Measurements from ENCODE around the gene ARL6IP6.
A peak's percentile ranks its signal among the peaks of the same experiment; 100 is the strongest.
"Not testable (repeated sequence)": the region's sequence is repeated elsewhere in the genome, so short reads cannot be mapped to it uniquely, and the experiment has no call there.

ARL6IP6 gene

DNA sequence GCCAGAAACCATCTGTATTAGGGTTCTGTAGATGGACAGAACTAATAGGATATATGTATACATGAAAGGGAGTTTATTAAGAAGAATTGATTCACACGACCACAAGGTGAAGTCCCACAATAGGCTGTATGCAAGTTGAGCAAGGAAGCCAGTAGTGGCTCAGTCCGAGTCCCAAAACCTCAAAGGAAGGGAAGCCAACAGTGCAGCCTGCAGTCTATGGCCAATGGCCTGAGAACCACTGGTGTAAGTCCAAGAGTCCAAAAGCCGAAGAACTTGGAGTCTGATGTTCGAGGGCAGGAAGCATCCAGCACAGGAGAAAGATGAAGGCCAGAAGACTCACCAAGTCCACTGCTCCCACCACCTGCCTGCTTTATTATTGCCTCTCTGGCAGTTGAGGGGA, 44.8 kb downstream of the ARL6IP6 start:
- peak overlapping the region in 1 of 2 experiments; percentile 24 for H3K18ac ChIP-seq (ENCODE audit: low read depth in 1 of 2, low read length in 2 of 2)
- not testable (repeated sequence) for H3K4me2 ChIP-seq (ENCODE audit: low read length, poor library complexity, severe bottlenecking); H2BK12ac ChIP-seq (ENCODE audit: low read length in 2 of 2); DNase-seq; H3K27ac ChIP-seq (ENCODE audit: low read length, poor library complexity, severe bottlenecking); H3K4me1 ChIP-seq (ENCODE audit: control insufficient read depth, insufficient read depth, low read depth, low read length); H3K9ac ChIP-seq (ENCODE audit: low read length); H2AK5ac ChIP-seq (ENCODE audit: low read length, severe bottlenecking); H3K9me3 ChIP-seq (ENCODE audit: control insufficient read depth, low read length); H2BK120ac ChIP-seq (ENCODE audit: low read depth, low read length); H4K91ac ChIP-seq (ENCODE audit: low read length); H3K36me3 ChIP-seq (ENCODE audit: control insufficient read depth in 1 of 2, insufficient read depth in 2 of 2, low read depth in 1 of 2, low read length in 2 of 2); H3K4ac ChIP-seq (ENCODE audit: low read depth in 1 of 2, low read length in 2 of 2); H2AFZ ChIP-seq (ENCODE audit: low read depth, low read length); H2BK15ac ChIP-seq (ENCODE audit: low read depth, poor library complexity, severe bottlenecking); H3K14ac ChIP-seq (ENCODE audit: low read length in 2 of 2); H2BK5ac ChIP-seq (ENCODE audit: low read depth, low read length, poor library complexity, severe bottlenecking); H4K8ac ChIP-seq (ENCODE audit: low read length); H3K4me3 ChIP-seq (ENCODE audit: insufficient read depth in 1 of 2, low read depth in 1 of 2, low read length in 2 of 2); H3K79me1 ChIP-seq (replicated peaks; ENCODE audit: low read length, poor library complexity, severe bottlenecking); H3K23ac ChIP-seq (ENCODE audit: low read length in 2 of 2); H3K27me3 ChIP-seq (ENCODE audit: control insufficient read depth in 1 of 2, insufficient read depth in 1 of 2, low read length in 2 of 2)
- 93% methylated on average over 4 of the region's 4 CpGs for WGBS

DNA sequence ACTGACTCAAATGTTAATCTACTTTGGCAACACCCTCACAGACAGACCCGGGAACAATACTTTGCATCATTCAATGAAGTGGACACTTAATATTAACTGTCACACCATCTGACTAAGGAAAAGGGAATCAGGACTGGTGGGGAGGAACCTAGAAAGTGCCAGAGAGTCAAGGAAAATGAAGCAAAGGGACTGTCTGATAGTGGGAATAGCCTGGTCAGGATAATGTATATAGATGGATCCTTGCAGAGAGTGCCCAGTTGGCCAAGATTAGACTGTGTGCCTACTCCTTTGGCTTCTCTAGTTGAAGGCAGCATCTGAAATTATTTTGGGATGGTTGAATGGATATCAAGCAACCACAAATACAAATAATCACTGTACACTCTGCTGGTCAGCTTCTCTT, 45.2 kb downstream of the ARL6IP6 start:
- no peak overlapping the region for H3K23ac ChIP-seq (ENCODE audit: low read length in 2 of 2)
- H3K9ac ChIP-seq (ENCODE audit: low read length), result no peak overlapping the region
- no peak overlapping the region for H2BK120ac ChIP-seq (ENCODE audit: low read depth, low read length)
- H3K4me2 ChIP-seq (ENCODE audit: low read length, poor library complexity, severe bottlenecking), result no peak overlapping the region
- H2BK5ac ChIP-seq (ENCODE audit: low read depth, low read length, poor library complexity, severe bottlenecking), result no peak overlapping the region
- H3K27ac ChIP-seq (ENCODE audit: low read length, poor library complexity, severe bottlenecking), result no peak overlapping the region
- H3K4me1 ChIP-seq (ENCODE audit: control insufficient read depth, insufficient read depth, low read depth, low read length), result no peaks in the 10 kb centered on the region
- H4K91ac ChIP-seq (ENCODE audit: low read length), result no peak overlapping the region
- no peak overlapping the region for H2AK5ac ChIP-seq (ENCODE audit: low read length, severe bottlenecking)
- H3K4me3 ChIP-seq (ENCODE audit: insufficient read depth in 1 of 2, low read depth in 1 of 2, low read length in 2 of 2), result no peak overlapping the region
- WGBS, result no CpG with 5 or more reads among the region's 1 CpG
- H3K14ac ChIP-seq (ENCODE audit: low read length in 2 of 2), result no peak overlapping the region
- no peak for DNase-seq
- no peak overlapping the region for H3K4ac ChIP-seq (ENCODE audit: low read depth in 1 of 2, low read length in 2 of 2)
- peaks cover under 1% of the 10 kb centered on the region for H3K79me1 ChIP-seq (replicated peaks; ENCODE audit: low read length, poor library complexity, severe bottlenecking)
- no peaks in the 10 kb centered on the region for H3K27me3 ChIP-seq (ENCODE audit: control insufficient read depth in 1 of 2, insufficient read depth in 1 of 2, low read length in 2 of 2)
- no peak overlapping the region for H4K8ac ChIP-seq (ENCODE audit: low read length)
- H3K36me3 ChIP-seq (ENCODE audit: control insufficient read depth in 1 of 2, insufficient read depth in 2 of 2, low read depth in 1 of 2, low read length in 2 of 2), result peaks cover 6 to 7% of the 10 kb centered on the region in 2 experiments
- H3K18ac ChIP-seq (ENCODE audit: low read depth in 1 of 2, low read length in 2 of 2), result peak overlapping the region in 1 of 2 experiments; percentile 24
- no peaks in the 10 kb centered on the region for H3K9me3 ChIP-seq (ENCODE audit: control insufficient read depth, low read length)
- no peak overlapping the region for H2BK15ac ChIP-seq (ENCODE audit: low read depth, poor library complexity, severe bottlenecking)
- H2BK12ac ChIP-seq (ENCODE audit: low read length in 2 of 2), result no peak overlapping the region
- H2AFZ ChIP-seq (ENCODE audit: low read depth, low read length), result no peak overlapping the region

DNA sequence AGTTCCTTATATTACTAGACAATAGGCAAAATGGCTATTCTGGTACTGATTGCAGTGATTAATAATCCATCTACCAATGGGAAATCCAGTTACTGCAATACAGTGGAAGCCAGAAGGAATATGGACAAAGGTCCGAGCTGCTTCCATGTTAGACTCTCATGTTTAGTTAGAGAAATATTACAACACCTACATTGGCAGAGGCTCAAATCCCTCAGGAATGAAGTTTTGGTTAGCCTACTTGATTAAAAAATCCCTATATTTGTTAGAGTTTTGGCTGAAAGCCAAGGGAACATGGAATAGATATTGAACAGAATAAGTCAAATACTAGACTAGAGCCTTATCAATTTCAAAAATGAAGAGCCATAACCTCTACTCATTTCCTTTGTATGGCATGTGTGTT, 48.5 kb downstream of the ARL6IP6 start:
- H4K91ac ChIP-seq (ENCODE audit: low read length), result no peak overlapping the region
- no peak overlapping the region for H4K8ac ChIP-seq (ENCODE audit: low read length)
- H3K36me3 ChIP-seq (ENCODE audit: control insufficient read depth in 1 of 2, insufficient read depth in 2 of 2, low read depth in 1 of 2, low read length in 2 of 2), result peaks cover 0 to 7% of the 10 kb centered on the region in 2 experiments
- no peak overlapping the region for H3K23ac ChIP-seq (ENCODE audit: low read length in 2 of 2)
- no peak overlapping the region for H3K27ac ChIP-seq (ENCODE audit: low read length, poor library complexity, severe bottlenecking)
- DNase-seq, result peak; percentile 22
- WGBS, result no CpG with 5 or more reads among the region's 1 CpG
- no peak overlapping the region for H3K18ac ChIP-seq (ENCODE audit: low read depth in 1 of 2, low read length in 2 of 2)
- no peak overlapping the region for H2AFZ ChIP-seq (ENCODE audit: low read depth, low read length)
- H2AK5ac ChIP-seq (ENCODE audit: low read length, severe bottlenecking), result no peak overlapping the region
- no peak overlapping the region for H3K4me2 ChIP-seq (ENCODE audit: low read length, poor library complexity, severe bottlenecking)
- no peak overlapping the region for H2BK5ac ChIP-seq (ENCODE audit: low read depth, low read length, poor library complexity, severe bottlenecking)
- H2BK12ac ChIP-seq (ENCODE audit: low read length in 2 of 2), result no peak overlapping the region
- H3K9me3 ChIP-seq (ENCODE audit: control insufficient read depth, low read length), result no peaks in the 10 kb centered on the region
- no peaks in the 10 kb centered on the region for H3K79me1 ChIP-seq (replicated peaks; ENCODE audit: low read length, poor library complexity, severe bottlenecking)
- no peak overlapping the region for H3K9ac ChIP-seq (ENCODE audit: low read length)
- no peaks in the 10 kb centered on the region for H3K27me3 ChIP-seq (ENCODE audit: control insufficient read depth in 1 of 2, insufficient read depth in 1 of 2, low read length in 2 of 2)
- no peak overlapping the region for H3K4me3 ChIP-seq (ENCODE audit: insufficient read depth in 1 of 2, low read depth in 1 of 2, low read length in 2 of 2)
- H2BK15ac ChIP-seq (ENCODE audit: low read depth, poor library complexity, severe bottlenecking), result no peak overlapping the region
- H3K4me1 ChIP-seq (ENCODE audit: control insufficient read depth, insufficient read depth, low read depth, low read length), result no peaks in the 10 kb centered on the region
- H3K14ac ChIP-seq (ENCODE audit: low read length in 2 of 2), result no peak overlapping the region
- H2BK120ac ChIP-seq (ENCODE audit: low read depth, low read length), result no peak overlapping the region
- no peak overlapping the region for H3K4ac ChIP-seq (ENCODE audit: low read depth in 1 of 2, low read length in 2 of 2)

DNA sequence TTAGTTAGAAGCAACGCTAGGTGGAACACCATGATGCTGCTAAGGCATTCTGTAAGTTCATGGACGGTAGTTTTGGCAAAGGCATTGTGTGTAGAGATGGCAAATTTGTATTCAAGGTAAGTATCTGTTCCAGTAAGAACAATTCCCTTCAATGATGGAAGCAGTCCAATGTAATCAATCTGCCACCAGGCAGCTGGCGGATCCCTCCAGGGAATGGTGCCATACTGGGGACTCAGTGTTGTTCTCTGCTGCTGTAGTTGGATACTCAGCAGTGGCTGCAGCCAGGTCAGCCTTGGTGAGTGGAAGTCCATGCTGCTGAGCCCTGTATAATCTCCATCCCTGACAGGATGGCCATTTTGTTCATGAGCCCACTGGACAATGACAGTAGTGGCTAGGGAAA, 62.8 kb downstream of the ARL6IP6 start:
- no peak overlapping the region for H3K4me2 ChIP-seq (ENCODE audit: low read length, poor library complexity, severe bottlenecking)

More for the DNA sequence above, 62.8 kb downstream of the ARL6IP6 start:
- H3K79me1 ChIP-seq (replicated peaks; ENCODE audit: low read length, poor library complexity, severe bottlenecking), result no peaks in the 10 kb centered on the region
- no peak overlapping the region for H2BK12ac ChIP-seq (ENCODE audit: low read length in 2 of 2)
- no peak overlapping the region for H4K91ac ChIP-seq (ENCODE audit: low read length)
- no peak overlapping the region for H3K27ac ChIP-seq (ENCODE audit: low read length, poor library complexity, severe bottlenecking)
- no peak overlapping the region for H2BK120ac ChIP-seq (ENCODE audit: low read depth, low read length)
- H3K4ac ChIP-seq (ENCODE audit: low read depth in 1 of 2, low read length in 2 of 2), result no peak overlapping the region
- 87% methylated on average over 3 of the region's 3 CpGs for WGBS
- H2BK15ac ChIP-seq (ENCODE audit: low read depth, poor library complexity, severe bottlenecking), result no peak overlapping the region
- H4K8ac ChIP-seq (ENCODE audit: low read length), result no peak overlapping the region
- H3K4me1 ChIP-seq (ENCODE audit: control insufficient read depth, insufficient read depth, low read depth, low read length), result no peaks in the 10 kb centered on the region
- H2BK5ac ChIP-seq (ENCODE audit: low read depth, low read length, poor library complexity, severe bottlenecking), result no peak overlapping the region
- H3K27me3 ChIP-seq (ENCODE audit: control insufficient read depth in 1 of 2, insufficient read depth in 1 of 2, low read length in 2 of 2), result no peaks in the 10 kb centered on the region
- no peak overlapping the region for H3K14ac ChIP-seq (ENCODE audit: low read length in 2 of 2)
- no peak overlapping the region for H3K18ac ChIP-seq (ENCODE audit: low read depth in 1 of 2, low read length in 2 of 2)
- H3K23ac ChIP-seq (ENCODE audit: low read length in 2 of 2), result no peak overlapping the region
- no peak for DNase-seq
- H3K4me3 ChIP-seq (ENCODE audit: insufficient read depth in 1 of 2, low read depth in 1 of 2, low read length in 2 of 2), result no peak overlapping the region
- no peaks in the 10 kb centered on the region for H3K36me3 ChIP-seq (ENCODE audit: control insufficient read depth in 1 of 2, insufficient read depth in 2 of 2, low read depth in 1 of 2, low read length in 2 of 2)
- H2AK5ac ChIP-seq (ENCODE audit: low read length, severe bottlenecking), result no peak overlapping the region
- H3K9ac ChIP-seq (ENCODE audit: low read length), result no peak overlapping the region
- H3K9me3 ChIP-seq (ENCODE audit: control insufficient read depth, low read length), result no peaks in the 10 kb centered on the region
- no peak overlapping the region for H2AFZ ChIP-seq (ENCODE audit: low read depth, low read length)
